Measurements from ENCODE around the gene PDE4A.
A peak's percentile ranks its signal among the peaks of the same experiment; 100 is the strongest.
"Not testable (repeated sequence)": the region's sequence is repeated elsewhere in the genome, so short reads cannot be mapped to it uniquely, and the experiment has no call there.

Gene PDE4A

GRCh38 chr19:10424011-10424637 is 3.8 kb downstream of the PDE4A start:
- DNase-seq (ENCODE audit: low read depth in 4 of 4, low spot score in 1 of 4) = no peak

GRCh38 chr19:10427169-10427568 is 6.8 kb downstream of the PDE4A start:
- DNase-seq (ENCODE audit: low read depth in 4 of 4, low spot score in 1 of 4) = no peak

GRCh38 chr19:10428996-10429381 is 8.7 kb downstream of the PDE4A start:
- DNase-seq (ENCODE audit: low read depth in 4 of 4, low spot score in 1 of 4) = no peak

- DNase-seq (ENCODE audit: low read depth in 4 of 4, low spot score in 1 of 4) = no peak
These were observed 10.3 kb downstream of the PDE4A start for GRCh38 chr19:10430505-10431253.

GRCh38 chr19:10431254-10431942 is 11.1 kb downstream of the PDE4A start:
- DNase-seq (ENCODE audit: low read depth in 4 of 4, low spot score in 1 of 4) = no peak

GRCh38 chr19:10431943-10432735 is 11.8 kb downstream of the PDE4A start:
- peak in 1 of 4 experiments; percentile 28 for DNase-seq (ENCODE audit: low read depth in 4 of 4, low spot score in 1 of 4)

- DNase-seq (ENCODE audit: low read depth in 4 of 4, low spot score in 1 of 4) = no peak
These were observed 12.4 kb downstream of the PDE4A start for GRCh38 chr19:10432736-10433130.

GRCh38 chr19:10433131-10433536 is 12.8 kb downstream of the PDE4A start:
- no peak for DNase-seq (ENCODE audit: low read depth in 4 of 4, low spot score in 1 of 4)

- DNase-seq (ENCODE audit: low read depth in 4 of 4, low spot score in 1 of 4) = no peak
These were observed 19.2 kb downstream of the PDE4A start for GRCh38 chr19:10439588-10439987.

GRCh38 chr19:10442698-10443097 is 22.4 kb downstream of the PDE4A start:
- DNase-seq (ENCODE audit: low read depth in 4 of 4, low spot score in 1 of 4) = no peak

- DNase-seq (ENCODE audit: low read depth in 4 of 4, low spot score in 1 of 4) = no peak
These were observed 28.7 kb downstream of the PDE4A start for GRCh38 chr19:10449037-10449436.

- no peak for DNase-seq (ENCODE audit: low read depth in 4 of 4, low spot score in 1 of 4)
These were observed 30.0 kb downstream of the PDE4A start for GRCh38 chr19:10450191-10450852.

- DNase-seq (ENCODE audit: low read depth in 4 of 4, low spot score in 1 of 4) = no peak
These were observed 30.7 kb downstream of the PDE4A start for GRCh38 chr19:10450853-10451609.

GRCh38 chr19:10452726-10453618 is 32.6 kb downstream of the PDE4A start:
- no peak for DNase-seq (ENCODE audit: low read depth in 4 of 4, low spot score in 1 of 4)

GRCh38 chr19:10453852-10454251 is 33.5 kb downstream of the PDE4A start:
- no peak for DNase-seq (ENCODE audit: low read depth in 4 of 4, low spot score in 1 of 4)

- no peak for DNase-seq (ENCODE audit: low read depth in 4 of 4, low spot score in 1 of 4)
These were observed 33.9 kb downstream of the PDE4A start for GRCh38 chr19:10454267-10454666.

GRCh38 chr19:10458733-10459132 is 38.4 kb downstream of the PDE4A start:
- not testable (repeated sequence) for DNase-seq (ENCODE audit: low read depth in 4 of 4, low spot score in 1 of 4)

GRCh38 chr19:10460714-10461046 is 40.3 kb downstream of the PDE4A start:
- DNase-seq (ENCODE audit: low read depth in 4 of 4, low spot score in 1 of 4) = no peak

All from stimulated activated CD4-positive, alpha-beta T cell treated with anti-CD3 and anti-CD28 coated beads, Interleukin-1b, Interleukin-23, amount 100 ng/mL, for 24 hours (primary cell).